Esophagus (tissue), 2 donors: Measurements from ENCODE around the gene C10orf71. TPM values are rescaled to one million over a fixed set of nuclear protein-coding genes. Genes with fewer than 3 reads are reported as not detected.

Source experiments
- H3K27ac ChIP-seq, 2 donors: one replicate each; pipeline ENCODE4 v1.5.1; 2013; ENCODE audit warnings: low read depth in 2 of 2, mild to moderate bottlenecking in 2 of 2, inconsistent platforms in 1 of 2, low read length in 1 of 2, moderate library complexity in 1 of 2
- H3K27me3 ChIP-seq, 2 donors: one replicate each; pipeline ENCODE4 v1.6.1; 2013; ENCODE audit warnings: low read length in 2 of 2, control low read depth in 1 of 2, mild to moderate bottlenecking in 1 of 2; ENCODE audit not compliant: insufficient read depth in 2 of 2, control insufficient read depth in 1 of 2
- H3K36me3 ChIP-seq, 2 donors: one replicate each; pipeline ENCODE4 v1.6.1; 2013; ENCODE audit warnings: low read length in 1 of 2; ENCODE audit not compliant: control insufficient read depth in 2 of 2, insufficient read depth in 2 of 2
- H3K4me1 ChIP-seq, 2 donors: one replicate each; pipeline ENCODE4 v1.6.1; 2013; ENCODE audit warnings: low read length in 1 of 2; ENCODE audit not compliant: control insufficient read depth in 2 of 2, insufficient read depth in 2 of 2
- H3K4me3 ChIP-seq, 2 donors: one replicate each; pipeline ENCODE4 v1.5.1; 2013; ENCODE audit warnings: low read length in 2 of 2, mild to moderate bottlenecking in 2 of 2, low read depth in 1 of 2, moderate library complexity in 1 of 2
- H3K9me3 ChIP-seq, 2 donors: one replicate each; pipeline ENCODE4 v1.6.1; 2013; ENCODE audit warnings: mild to moderate bottlenecking in 2 of 2, low read depth in 1 of 2, low read length in 1 of 2, moderate library complexity in 1 of 2; ENCODE audit not compliant: control insufficient read depth in 2 of 2, insufficient read depth in 1 of 2
- WGBS, 2 donors: extraction: QIAGEN DNeasy Blood & Tissue Kit; methylation state at CpG; one replicate each; pipeline ENCODE4 v1.1.7; 2013; 5-methylcytosine and 5-hydroxymethylcytosine counted together
- polyA plus RNA-seq, 2 donors: library from polyadenylated mRNA; stranded (reverse); fragments of 200-250 nt; gene quantifications; one replicate each; pipeline ENCODE4 v1.2.3, GENCODE V29; 2013
- donor health status: healthy with polysubstance abuse.
- donor health status: Bipolar disorder and iron deficiency.

Gene C10orf71
- polyA plus RNA-seq, 2 donors = not detected

GRCh38 chr10:49290607-49291006 lies 8.4 kb upstream of the C10orf71 start:
- 77 to 80% methylated on average over 3 of the region's 3 CpGs for WGBS, 2 donors
- Histone ChIP-seq H3K9me3 (no peaks in the 10 kb centered on the region), H3K36me3 (no peaks in the 10 kb centered on the region), H3K27ac (no peak overlapping the region), H3K4me3 (no peak overlapping the region), H3K27me3 (no peaks in the 10 kb centered on the region), H3K4me1 (no peaks in the 10 kb centered on the region)

GRCh38 chr10:49292565-49293207 lies 6.3 kb upstream of the C10orf71 start:
- Histone ChIP-seq H3K9me3 (no peaks in the 10 kb centered on the region), H3K36me3 (no peaks in the 10 kb centered on the region), H3K27me3 (no peaks in the 10 kb centered on the region), H3K27ac (no peak overlapping the region), H3K4me1 (no peaks in the 10 kb centered on the region), H3K4me3 (no peak overlapping the region)
- WGBS, 2 donors = 79 to 80% methylated on average over 6 of the region's 6 CpGs

GRCh38 chr10:49293208-49293603 lies 5.8 kb upstream of the C10orf71 start:
- 73 to 80% methylated on average over 7 of the region's 7 CpGs for WGBS, 2 donors

GRCh38 chr10:49294731-49295130 lies 4.2 kb upstream of the C10orf71 start:
- H3K36me3 ChIP-seq = no peaks in the 10 kb centered on the region
- H3K4me3 ChIP-seq = no peak overlapping the region
- WGBS, 2 donors = 76 to 79% methylated on average over 5 of the region's 5 CpGs

More at GRCh38 chr10:49293208-49293603, 5.8 kb upstream of the C10orf71 start:
- H3K9me3 ChIP-seq = no peaks in the 10 kb centered on the region
- H3K27me3 ChIP-seq = no peaks in the 10 kb centered on the region
- H3K27ac ChIP-seq = no peak overlapping the region
- no peaks in the 10 kb centered on the region for H3K4me1 ChIP-seq
- no peaks in the 10 kb centered on the region for H3K36me3 ChIP-seq
- H3K4me3 ChIP-seq = no peak overlapping the region

GRCh38 chr10:49295297-49295696 lies 3.7 kb upstream of the C10orf71 start:
- Histone ChIP-seq H3K27me3 (no peaks in the 10 kb centered on the region), H3K9me3 (no peaks in the 10 kb centered on the region), H3K4me3 (no peak overlapping the region), H3K27ac (no peak overlapping the region), H3K4me1 (peaks cover 0 to 2% of the 10 kb centered on the region in 2 donors), H3K36me3 (no peaks in the 10 kb centered on the region)
- 85 to 88% methylated on average over 3 of the region's 3 CpGs for WGBS, 2 donors

More at GRCh38 chr10:49294731-49295130, 4.2 kb upstream of the C10orf71 start:
- H3K27ac ChIP-seq = no peak overlapping the region
- H3K27me3 ChIP-seq = no peaks in the 10 kb centered on the region
- H3K4me1 ChIP-seq = peaks cover 0 to 2% of the 10 kb centered on the region in 2 donors
- no peaks in the 10 kb centered on the region for H3K9me3 ChIP-seq

GRCh38 chr10:49296382-49296781 lies 2.6 kb upstream of the C10orf71 start:
- H3K27me3 ChIP-seq = no peaks in the 10 kb centered on the region
- H3K4me3 ChIP-seq = no peak overlapping the region
- WGBS, 2 donors = 91 to 92% methylated on average over 7 of the region's 7 CpGs
- H3K27ac ChIP-seq = no peak overlapping the region
- H3K36me3 ChIP-seq = no peaks in the 10 kb centered on the region
- H3K9me3 ChIP-seq = no peaks in the 10 kb centered on the region
- H3K4me1 ChIP-seq = peaks cover 0 to 2% of the 10 kb centered on the region in 2 donors

- Histone ChIP-seq H3K4me1 (peaks cover 0 to 2% of the 10 kb centered on the region in 2 donors), H3K4me3 (no peak overlapping the region), H3K27ac (no peak overlapping the region), H3K9me3 (no peaks in the 10 kb centered on the region), H3K27me3 (no peaks in the 10 kb centered on the region), H3K36me3 (no peaks in the 10 kb centered on the region)
- WGBS, 2 donors = 74 to 81% methylated on average over 8 of the region's 8 CpGs
Measured at GRCh38 chr10:49296836-49297235, 2.1 kb upstream of the C10orf71 start.

GRCh38 chr10:49297818-49298670 lies 926 bp upstream of the C10orf71 start:
- Histone ChIP-seq H3K27me3 (no peaks in the 10 kb centered on the region), H3K27ac (no peak overlapping the region), H3K4me1 (peaks cover 0 to 2% of the 10 kb centered on the region in 2 donors), H3K9me3 (no peaks in the 10 kb centered on the region), H3K36me3 (no peaks in the 10 kb centered on the region), H3K4me3 (no peak overlapping the region)
- 73 to 79% methylated on average over 9 of the region's 9 CpGs for WGBS, 2 donors

- 33 to 38% methylated on average over 11 of the region's 11 CpGs for WGBS, 2 donors
- H3K27ac ChIP-seq = no peak overlapping the region
Measured at GRCh38 chr10:49298671-49298982, 343 bp upstream of the C10orf71 start.

GRCh38 chr10:49299816-49300139 lies 808 bp downstream of the C10orf71 start:
- Histone ChIP-seq H3K36me3 (no peaks in the 10 kb centered on the region), H3K27ac (no peak overlapping the region), H3K27me3 (no peaks in the 10 kb centered on the region), H3K4me3 (no peak overlapping the region), H3K9me3 (no peaks in the 10 kb centered on the region), H3K4me1 (peaks cover 0 to 2% of the 10 kb centered on the region in 2 donors)
- WGBS, 2 donors = 78 to 81% methylated on average over 5 of the region's 5 CpGs

More at GRCh38 chr10:49298671-49298982, 343 bp upstream of the C10orf71 start:
- Histone ChIP-seq H3K4me1 (peaks cover 0 to 2% of the 10 kb centered on the region in 2 donors), H3K27me3 (no peaks in the 10 kb centered on the region), H3K4me3 (no peak overlapping the region), H3K9me3 (no peaks in the 10 kb centered on the region), H3K36me3 (no peaks in the 10 kb centered on the region)
